SK-N-SH treated with all-trans-retinoic acid at 6 μM for 48 hours (cell line): Measurements from ENCODE around the gene TIPIN.

Experiments used
- BACH2 ChIP-seq: fragments of 250-450 bp; sonication (Bioruptor Pico); IDR thresholded peaks from 2 replicates; pipeline ENCODE4 v1.9.0; 2021; ENCODE audit warnings: mild to moderate bottlenecking, borderline replicate concordance
- CREB5 ChIP-seq: fragments of 250-450 bp; sonication (Bioruptor Pico); IDR thresholded peaks from 2 replicates; pipeline ENCODE4 v1.5.1; 2020; ENCODE audit warnings: low read depth, mild to moderate bottlenecking, moderate library complexity
- CSRNP3 ChIP-seq: fragments of 250-450 bp; sonication (Bioruptor Pico); IDR thresholded peaks from 2 replicates; pipeline ENCODE4 v1.5.1; 2021; ENCODE audit warnings: mild to moderate bottlenecking, moderate library complexity
- ESRRG ChIP-seq: fragments of 250-450 bp; sonication (Bioruptor Pico); IDR thresholded peaks from 2 replicates; pipeline ENCODE4 v1.6.1; 2021; ENCODE audit warnings: mild to moderate bottlenecking
- GLIS3 ChIP-seq: fragments of 250-450 bp; sonication (Bioruptor Pico); IDR thresholded peaks from 2 replicates; pipeline ENCODE4 v1.5.0; 2020; ENCODE audit warnings: mild to moderate bottlenecking, moderate library complexity
- SNAI2 ChIP-seq: fragments of 250-450 bp; sonication (Bioruptor Pico); IDR thresholded peaks from 2 replicates; pipeline ENCODE4 v1.5.0; 2020; ENCODE audit warnings: mild to moderate bottlenecking, moderate library complexity
- TCF4 ChIP-seq: fragments of 250-450 bp; sonication (Bioruptor Pico); IDR thresholded peaks from 2 replicates; pipeline ENCODE4 v1.8.0; 2021; ENCODE audit warnings: mild to moderate bottlenecking, moderate library complexity, borderline replicate concordance
- TOX ChIP-seq: fragments of 250-450 bp; sonication (Bioruptor Pico); IDR thresholded peaks from 2 replicates; pipeline ENCODE4 v1.8.0; 2021; ENCODE audit warnings: mild to moderate bottlenecking, moderate library complexity, borderline replicate concordance
- ZNF565 ChIP-seq: fragments of 450-650 bp; formaldehyde crosslinking; conservative IDR thresholded peaks from 2 replicates; pipeline ENCODE4 v1.5.0; 2020; ENCODE audit warnings: low read depth, mild to moderate bottlenecking, moderate library complexity

- TF ChIP-seq ZNF565 (CRISPR knock-in tag) (no peak), TCF4 (no peak), GLIS3 (no peak), ESRRG (CRISPR knock-in tag) (no peak), SNAI2 (CRISPR knock-in tag) (no peak), CREB5 (CRISPR knock-in tag) (no peak), CSRNP3 (CRISPR knock-in tag) (no peak), BACH2 (CRISPR knock-in tag) (no peak), TOX (CRISPR knock-in tag) (no peak)
Observed at GRCh38 chr15:66306381-66306780, 50.1 kb downstream of the TIPIN start.
